B cell (primary cell): ENCODE measurements around the gene KRT71.

Experiments
- EZH2 ChIP-seq: IDR thresholded peaks from 2 replicates; pipeline ENCODE4 v1.6.1; 2012; ENCODE audit warnings: borderline replicate concordance, low read depth, mild to moderate bottlenecking, moderate library complexity, low read length; ENCODE audit not compliant: insufficient read depth, poor library complexity, severe bottlenecking
- TF ChIP-seq, protein P1 (sequence below): fragments of 200-600 bp; IDR thresholded peaks from one replicate; pipeline ENCODE4 v1.8.0; 2022; ENCODE audit warnings: antibody characterized with exemption, mild to moderate bottlenecking

DNA sequence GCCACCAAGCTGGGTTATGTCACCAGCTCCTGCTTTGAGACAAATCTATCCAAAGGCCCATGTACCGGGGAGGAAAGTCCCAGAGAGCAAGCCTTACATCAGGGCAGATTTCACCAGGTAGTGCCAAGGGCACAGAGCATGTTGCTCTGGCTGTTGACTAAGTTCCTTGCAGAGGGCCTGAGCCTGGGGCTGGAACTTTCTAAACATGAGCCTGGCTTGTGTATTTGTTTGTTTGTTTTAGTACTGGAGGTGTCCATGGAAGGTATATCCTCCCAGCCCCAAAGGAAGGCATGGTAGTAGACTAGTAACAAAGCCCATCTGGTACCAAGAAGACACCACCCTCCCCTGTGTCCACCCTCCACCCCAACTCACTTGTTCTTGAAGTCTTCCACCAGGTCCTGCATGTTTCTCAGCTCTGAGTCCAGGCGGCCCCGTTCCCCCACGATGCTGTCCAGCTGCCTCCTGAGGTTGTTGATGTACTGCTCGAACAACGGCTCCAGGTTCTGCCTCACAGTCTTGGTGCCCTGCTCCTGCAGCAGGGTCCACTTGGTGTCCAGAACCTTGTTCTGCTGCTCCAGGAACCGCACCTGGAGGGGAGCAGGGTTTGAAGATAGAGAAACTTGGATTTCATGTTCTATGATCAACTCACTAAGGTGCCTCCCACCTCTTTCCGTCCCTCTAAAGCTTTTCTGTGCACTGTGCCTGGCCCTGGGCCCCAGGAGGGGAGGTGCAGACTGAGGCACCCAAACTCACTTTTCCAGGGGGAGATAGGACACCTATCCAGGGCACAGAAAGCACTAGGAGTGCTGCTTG, 34.2 kb downstream of the KRT71 start:
- TF ChIP-seq, protein P1, sequence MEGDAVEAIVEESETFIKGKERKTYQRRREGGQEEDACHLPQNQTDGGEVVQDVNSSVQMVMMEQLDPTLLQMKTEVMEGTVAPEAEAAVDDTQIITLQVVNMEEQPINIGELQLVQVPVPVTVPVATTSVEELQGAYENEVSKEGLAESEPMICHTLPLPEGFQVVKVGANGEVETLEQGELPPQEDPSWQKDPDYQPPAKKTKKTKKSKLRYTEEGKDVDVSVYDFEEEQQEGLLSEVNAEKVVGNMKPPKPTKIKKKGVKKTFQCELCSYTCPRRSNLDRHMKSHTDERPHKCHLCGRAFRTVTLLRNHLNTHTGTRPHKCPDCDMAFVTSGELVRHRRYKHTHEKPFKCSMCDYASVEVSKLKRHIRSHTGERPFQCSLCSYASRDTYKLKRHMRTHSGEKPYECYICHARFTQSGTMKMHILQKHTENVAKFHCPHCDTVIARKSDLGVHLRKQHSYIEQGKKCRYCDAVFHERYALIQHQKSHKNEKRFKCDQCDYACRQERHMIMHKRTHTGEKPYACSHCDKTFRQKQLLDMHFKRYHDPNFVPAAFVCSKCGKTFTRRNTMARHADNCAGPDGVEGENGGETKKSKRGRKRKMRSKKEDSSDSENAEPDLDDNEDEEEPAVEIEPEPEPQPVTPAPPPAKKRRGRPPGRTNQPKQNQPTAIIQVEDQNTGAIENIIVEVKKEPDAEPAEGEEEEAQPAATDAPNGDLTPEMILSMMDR, result no peak
- TF ChIP-seq EZH2, result no peak
